Choroid plexus epithelial cell (primary cell): Measurements from ENCODE around the gene ATP6V0A1.

Experiments used
- DNase-seq: peaks from one replicate; pipeline ENCODE4 v3.0.0-alpha.2; 2010; ENCODE audit warnings: low read depth
- H3K4me3 ChIP-seq: 2 replicates; pipeline ENCODE4 v1.5.1; 2011; ENCODE audit warnings: low read depth, mild to moderate bottlenecking, control low read depth, low read length, moderate library complexity
- CTCF ChIP-seq: conservative IDR thresholded peaks from 2 replicates; pipeline ENCODE4 v1.5.1; 2011; ENCODE audit warnings: low read depth, mild to moderate bottlenecking, control low read depth, inconsistent platforms, low read length, moderate library complexity

ATP6V0A1 gene

GRCh38 chr17:42424991-42425610 is 33.6 kb upstream of the ATP6V0A1 start:
- no peak for DNase-seq
- no peak for TF ChIP-seq CTCF
- no peak overlapping the region for H3K4me3 ChIP-seq

GRCh38 chr17:42428141-42428944 is 30.3 kb upstream of the ATP6V0A1 start:
- peak; percentile 97 for DNase-seq
- peak; percentile 84 for TF ChIP-seq CTCF
- no peak overlapping the region for H3K4me3 ChIP-seq

- H3K4me3 ChIP-seq, result no peak overlapping the region
- DNase-seq, result no peak
- TF ChIP-seq CTCF, result no peak
These were observed 28.8 kb upstream of the ATP6V0A1 start for GRCh38 chr17:42429726-42430447.

- no peak for TF ChIP-seq CTCF
- DNase-seq, result peak; percentile 55
- H3K4me3 ChIP-seq, result no peak overlapping the region
These were observed 26.9 kb upstream of the ATP6V0A1 start for GRCh38 chr17:42431758-42432161.

- peak; percentile 97 for DNase-seq
- no peak overlapping the region for H3K4me3 ChIP-seq
- no peak for TF ChIP-seq CTCF
These were observed 22.3 kb upstream of the ATP6V0A1 start for GRCh38 chr17:42436391-42436790.

- peak; percentile 66 for TF ChIP-seq CTCF
- H3K4me3 ChIP-seq, result no peak overlapping the region
- DNase-seq, result peak; percentile 65
These were observed 19.8 kb upstream of the ATP6V0A1 start for GRCh38 chr17:42438600-42439567.
